HG03135 (cell line): ENCODE results near the gene EEF2K.
"Not testable (repeated sequence)": the region's sequence is repeated elsewhere in the genome, so short reads cannot be mapped to it uniquely, and the experiment has no call there.

Source experiments
- ATAC-seq: cut with Tn5 transposase; IDR thresholded peaks from one replicate; pipeline ENCODE4 v1.9.1; 2021; ENCODE audit warnings: mild to moderate bottlenecking, moderate library complexity; ENCODE audit not compliant: unreplicated experiment

EEF2K gene

GRCh38 chr16:22206013-22206841 is at the start of gene EEF2K:
Gene EEF2K, plus strand, starts transcription at chr16:22206278. Its CDS starts 19,452 bp downstream, at chr16:22225730.
- ATAC-seq, result peak; percentile 72

- no peak for ATAC-seq
Observed at GRCh38 chr16:22161401-22161800, 44.7 kb upstream of the EEF2K start.

GRCh38 chr16:22161999-22162655 is 44.0 kb upstream of the EEF2K start, which contains the start of gene SDR42E2:
Gene SDR42E2, plus strand, starts transcription at chr16:22162506. Its CDS starts 3,077 bp downstream, at chr16:22165583.
- no peak for ATAC-seq

GRCh38 chr16:22162656-22163009 is 43.4 kb upstream of the EEF2K start:
- ATAC-seq, result no peak

GRCh38 chr16:22163806-22164205 is 42.3 kb upstream of the EEF2K start:
- no peak for ATAC-seq

- no peak for ATAC-seq
Observed at GRCh38 chr16:22164482-22164881, 41.6 kb upstream of the EEF2K start.

GRCh38 chr16:22165508-22166285 is 40.4 kb upstream of the EEF2K start:
- no peak for ATAC-seq

GRCh38 chr16:22171953-22172352 is 34.1 kb upstream of the EEF2K start:
- no peak for ATAC-seq

GRCh38 chr16:22172642-22173041 is 33.4 kb upstream of the EEF2K start:
- ATAC-seq, result not testable (repeated sequence)

- ATAC-seq, result no peak
Observed at GRCh38 chr16:22174642-22175041, 31.4 kb upstream of the EEF2K start.

GRCh38 chr16:22177968-22178930 is 27.8 kb upstream of the EEF2K start:
- ATAC-seq, result no peak

GRCh38 chr16:22181426-22181825 is 24.7 kb upstream of the EEF2K start:
- ATAC-seq, result no peak

GRCh38 chr16:22181843-22182242 is 24.2 kb upstream of the EEF2K start:
- no peak for ATAC-seq

GRCh38 chr16:22183335-22183734 is 22.7 kb upstream of the EEF2K start:
- no peak for ATAC-seq

- ATAC-seq, result no peak
Observed at GRCh38 chr16:22183901-22184614, 22.0 kb upstream of the EEF2K start.

GRCh38 chr16:22184615-22184968 is 21.5 kb upstream of the EEF2K start:
- no peak for ATAC-seq

- ATAC-seq, result no peak
Observed at GRCh38 chr16:22186517-22186916, 19.6 kb upstream of the EEF2K start.

GRCh38 chr16:22188267-22188594 is 17.8 kb upstream of the EEF2K start:
- ATAC-seq, result no peak

GRCh38 chr16:22188595-22189442 is 17.3 kb upstream of the EEF2K start:
- ATAC-seq, result no peak
